ENCODE data around the gene KLC1. TPM values are rescaled to one million over a fixed set of nuclear protein-coding genes. Genes with fewer than 3 reads are reported as not detected.

KLC1 gene
- total RNA-seq, 1 donor from 2014 or later: 171 TPM

DNA sequence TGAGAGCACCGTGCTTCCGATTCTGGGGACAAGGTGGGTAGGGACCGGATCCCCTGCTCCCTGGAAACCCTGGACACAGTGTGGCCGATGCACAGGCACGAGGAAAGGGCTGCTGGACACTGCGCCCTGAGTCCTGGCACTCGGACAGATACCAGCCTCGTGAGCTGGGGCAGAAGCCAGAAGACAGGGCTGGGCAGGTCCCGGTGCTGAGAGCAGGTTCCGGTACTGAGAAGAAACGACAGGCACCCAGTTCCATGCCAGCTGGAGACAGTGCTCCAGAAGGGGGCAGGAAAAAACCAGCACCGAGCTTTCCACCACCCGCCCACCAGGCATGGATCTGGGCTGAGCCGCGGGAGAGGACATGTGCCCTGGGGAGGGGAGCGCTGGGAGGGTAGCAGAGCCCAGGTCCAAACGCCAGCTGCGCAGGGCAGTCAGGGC is 79.8 kb downstream of the KLC1 start:
- H3K4me3 ChIP-seq: no peak overlapping the region
- intact Hi-C loops (cut with DNase I): no loop called here
- peaks cover 36% of the 10 kb centered on the region for H3K36me3 ChIP-seq
- TF ChIP-seq, protein P1, sequence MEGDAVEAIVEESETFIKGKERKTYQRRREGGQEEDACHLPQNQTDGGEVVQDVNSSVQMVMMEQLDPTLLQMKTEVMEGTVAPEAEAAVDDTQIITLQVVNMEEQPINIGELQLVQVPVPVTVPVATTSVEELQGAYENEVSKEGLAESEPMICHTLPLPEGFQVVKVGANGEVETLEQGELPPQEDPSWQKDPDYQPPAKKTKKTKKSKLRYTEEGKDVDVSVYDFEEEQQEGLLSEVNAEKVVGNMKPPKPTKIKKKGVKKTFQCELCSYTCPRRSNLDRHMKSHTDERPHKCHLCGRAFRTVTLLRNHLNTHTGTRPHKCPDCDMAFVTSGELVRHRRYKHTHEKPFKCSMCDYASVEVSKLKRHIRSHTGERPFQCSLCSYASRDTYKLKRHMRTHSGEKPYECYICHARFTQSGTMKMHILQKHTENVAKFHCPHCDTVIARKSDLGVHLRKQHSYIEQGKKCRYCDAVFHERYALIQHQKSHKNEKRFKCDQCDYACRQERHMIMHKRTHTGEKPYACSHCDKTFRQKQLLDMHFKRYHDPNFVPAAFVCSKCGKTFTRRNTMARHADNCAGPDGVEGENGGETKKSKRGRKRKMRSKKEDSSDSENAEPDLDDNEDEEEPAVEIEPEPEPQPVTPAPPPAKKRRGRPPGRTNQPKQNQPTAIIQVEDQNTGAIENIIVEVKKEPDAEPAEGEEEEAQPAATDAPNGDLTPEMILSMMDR (IDR thresholded peaks at IDR 0.05): no peak
- H3K27me3 ChIP-seq (ENCODE audit: low read depth): no peaks in the 10 kb centered on the region
- no peaks in the 10 kb centered on the region for H3K9me3 ChIP-seq
- peaks cover 50% of the 10 kb centered on the region for H3K4me1 ChIP-seq
- no peak overlapping the region for H3K27ac ChIP-seq
- no peak for ATAC-seq
- DNase-seq: no peak

DNA sequence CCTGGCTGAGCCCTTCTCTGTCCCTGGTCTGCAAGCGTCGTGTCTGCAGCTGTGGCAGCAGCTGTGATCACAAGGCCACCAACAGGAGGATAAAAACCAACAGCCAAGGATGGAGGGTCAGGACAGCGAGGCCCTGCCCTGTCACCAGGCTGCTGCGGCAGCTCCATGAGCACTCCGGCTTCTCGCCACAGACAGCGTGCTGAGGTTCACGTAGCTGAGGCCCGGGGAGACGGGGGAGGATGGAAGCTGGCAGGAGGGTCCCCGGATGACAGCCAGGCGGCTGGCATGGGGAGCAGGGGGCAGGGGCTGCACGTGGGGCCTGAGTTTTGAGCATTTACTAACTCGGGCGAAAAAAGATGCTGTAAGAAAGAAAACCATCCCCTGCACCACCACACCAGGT is 80.8 kb downstream of the KLC1 start:
- ATAC-seq: no peak
- Histone ChIP-seq H3K9me3 (no peaks in the 10 kb centered on the region), H3K36me3 (peaks cover 30% of the 10 kb centered on the region), H3K4me3 (no peak overlapping the region), H3K27ac (no peak overlapping the region), H3K27me3 (ENCODE audit: low read depth) (no peaks in the 10 kb centered on the region), H3K4me1 (peaks cover 53% of the 10 kb centered on the region)
- intact Hi-C loops (cut with DNase I): no loop called here
- DNase-seq: no peak
- TF ChIP-seq, protein P1 (IDR thresholded peaks at IDR 0.05): no peak

DNA sequence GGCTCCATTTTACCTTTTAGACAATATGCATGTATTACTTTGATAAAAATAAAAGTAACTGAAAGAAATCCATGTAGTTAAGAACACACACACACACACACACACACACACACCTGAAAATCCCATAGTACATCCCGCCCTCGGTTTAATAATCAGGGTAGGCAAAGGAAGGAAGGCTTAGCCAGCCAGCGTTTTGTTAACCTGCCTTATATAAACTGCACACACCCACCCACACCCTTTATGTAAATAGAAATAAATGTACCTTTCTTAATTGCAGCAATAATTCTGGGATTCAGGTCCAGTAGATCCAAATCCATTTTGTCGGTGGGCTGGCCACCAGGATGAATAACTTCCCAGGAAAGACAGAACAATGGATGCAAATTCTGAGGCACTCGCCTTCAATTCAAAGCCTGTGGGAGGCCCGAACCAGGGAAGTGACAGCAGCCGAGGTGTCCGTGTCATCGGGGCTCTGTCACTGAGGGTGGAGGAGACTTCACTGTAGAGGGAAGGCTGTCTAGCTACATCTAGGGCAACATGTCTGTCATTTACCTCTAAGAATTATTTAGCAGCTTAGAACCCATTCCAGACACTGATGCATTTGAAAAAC is 81.9 kb downstream of the KLC1 start:
- Histone ChIP-seq H3K27me3 (ENCODE audit: low read depth) (no peaks in the 10 kb centered on the region), H3K4me1 (peaks cover 42% of the 10 kb centered on the region), H3K9me3 (no peaks in the 10 kb centered on the region), H3K36me3 (peaks cover 28% of the 10 kb centered on the region), H3K27ac (no peak overlapping the region), H3K4me3 (no peak overlapping the region)
- TF ChIP-seq, protein P1 (IDR thresholded peaks at IDR 0.05): no peak
- DNase-seq (no peak), ATAC-seq (no peak)
- intact Hi-C loops (cut with DNase I): no loop called here

DNA sequence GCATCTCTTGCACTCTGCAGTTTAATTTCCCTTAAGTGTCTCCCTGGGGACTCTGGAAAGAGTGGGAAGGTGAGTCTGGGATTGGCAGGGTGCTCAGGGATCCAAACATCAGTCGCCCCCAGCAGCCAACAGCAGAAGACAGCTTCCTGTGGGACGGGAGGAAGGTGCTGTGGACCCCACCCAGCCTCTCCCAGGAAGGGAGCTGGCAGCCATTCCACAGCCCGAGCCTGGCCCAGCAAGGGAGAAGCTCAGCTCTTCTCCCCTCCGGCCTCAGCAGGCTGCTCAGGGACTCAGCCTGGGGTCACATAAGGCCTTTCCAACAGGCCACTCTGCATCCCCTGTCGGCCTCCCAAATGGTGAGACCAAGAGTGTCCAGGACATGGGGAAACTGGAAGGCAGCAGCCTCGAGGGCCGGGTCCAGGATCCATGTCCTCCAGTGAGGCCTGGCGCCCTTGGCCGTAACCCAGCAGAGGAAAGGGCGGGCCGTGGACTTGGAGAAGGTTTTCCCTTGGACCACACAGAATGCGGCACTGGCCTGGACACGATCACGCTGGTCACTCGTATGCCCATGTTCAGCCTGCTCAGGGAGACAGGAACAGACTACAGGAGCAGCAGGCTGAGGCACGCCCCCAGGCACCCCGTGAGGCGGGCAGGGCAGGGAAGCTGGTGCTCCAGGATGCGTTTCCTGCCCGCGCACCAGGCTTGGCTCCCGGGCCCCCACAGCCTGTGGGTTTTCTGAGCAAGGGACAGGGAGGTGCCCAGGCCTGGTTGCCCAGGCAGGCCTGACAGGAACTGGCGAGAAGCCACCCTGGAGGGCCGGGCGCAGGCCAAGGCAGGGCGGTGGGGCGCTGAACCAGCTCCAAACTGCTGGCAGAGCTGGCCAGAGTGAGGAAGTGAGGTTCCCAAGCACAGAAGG is 82.8 kb downstream of the KLC1 start:
- ATAC-seq (no peak), DNase-seq (peak; percentile 67)
- intact Hi-C loops (cut with DNase I): no loop called here
- Histone ChIP-seq H3K9me3 (no peaks in the 10 kb centered on the region), H3K27me3 (ENCODE audit: low read depth) (no peaks in the 10 kb centered on the region), H3K27ac (peak overlapping the region; percentile 68), H3K4me3 (no peak overlapping the region), H3K4me1 (peaks cover 39% of the 10 kb centered on the region), H3K36me3 (peaks cover 19% of the 10 kb centered on the region)
- TF ChIP-seq, protein P1 (IDR thresholded peaks at IDR 0.05): no peak

DNA sequence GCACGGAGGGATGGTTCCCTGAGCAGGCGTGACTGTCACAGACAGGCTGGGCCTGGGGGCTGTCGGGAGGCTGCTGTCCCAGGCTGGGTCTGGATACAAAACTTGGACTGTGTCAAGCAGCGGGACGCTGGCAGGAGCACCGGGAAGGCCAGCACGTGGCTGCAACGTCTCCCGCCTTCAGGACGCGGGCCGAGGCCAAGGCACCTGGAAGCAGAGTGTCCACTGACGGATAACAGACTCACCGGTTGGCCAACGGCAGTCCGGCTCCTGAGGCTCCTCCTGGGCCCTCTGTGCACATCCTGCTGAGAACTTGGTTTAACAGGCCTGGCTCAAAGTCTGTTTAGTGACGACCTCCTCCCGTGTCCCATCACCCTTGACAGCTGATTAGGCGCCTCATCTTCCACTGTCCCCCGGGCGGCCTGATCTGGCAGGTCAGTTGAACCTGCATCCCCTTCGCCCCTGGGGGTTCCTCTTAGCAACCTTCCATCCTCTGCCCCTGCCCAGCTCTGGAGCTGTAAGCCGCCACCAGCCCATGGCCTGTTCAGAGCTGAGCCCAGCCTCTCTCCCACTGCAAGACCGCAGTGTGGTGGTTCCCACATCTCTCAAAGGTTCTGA is 83.7 kb downstream of the KLC1 start:
- no peak for ATAC-seq
- TF ChIP-seq, protein P1 (IDR thresholded peaks at IDR 0.05): no peak
- no peaks in the 10 kb centered on the region for H3K27me3 ChIP-seq (ENCODE audit: low read depth)
- H3K9me3 ChIP-seq: no peaks in the 10 kb centered on the region
- H3K4me1 ChIP-seq: peaks cover 49% of the 10 kb centered on the region
- no peak overlapping the region for H3K4me3 ChIP-seq
- H3K36me3 ChIP-seq: peaks cover 9% of the 10 kb centered on the region
- DNase-seq: no peak
- intact Hi-C loops (cut with DNase I): no loop called here
- H3K27ac ChIP-seq: peak overlapping the region; percentile 68

All from lower lobe of right lung (tissue), 2 donors.